Neutrophil (primary cell): ENCODE results near the gene GYG2.

Source experiments
- H3K27ac ChIP-seq: fragments of 200-600 bp; sonication (generic); 2 replicates; pipeline ENCODE4 v1.5.1; 2016; ENCODE audit warnings: mild to moderate bottlenecking, moderate library complexity
- H3K27me3 ChIP-seq: fragments of 200-600 bp; sonication (generic); 2 replicates; pipeline ENCODE4 v1.6.0; 2016; ENCODE audit warnings: mild to moderate bottlenecking
- H3K36me3 ChIP-seq: fragments of 200-600 bp; sonication (generic); 2 replicates; pipeline ENCODE4 v1.5.1; 2017
- H3K4me1 ChIP-seq, 2 experiments: fragments of 200-600 bp in 1 of 2; sonication (generic) in 1 of 2; 1 replicate in 1 of 2; 2 replicates in 1 of 2; pipeline versions ENCODE4 v1.5.1 to v1.6.1; 2013 to 2016; ENCODE audit warnings: low read depth in 1 of 2, low read length in 1 of 2, mild to moderate bottlenecking in 1 of 2, moderate library complexity in 1 of 2; ENCODE audit not compliant: control insufficient read depth in 1 of 2, insufficient read depth in 1 of 2
- H3K4me3 ChIP-seq, 2 experiments: fragments of 200-600 bp in 1 of 2; sonication (generic) in 1 of 2; 1 replicate in 1 of 2; 2 replicates in 1 of 2; pipeline ENCODE4 v1.5.1; 2013 to 2016; ENCODE audit warnings: low read depth in 1 of 2, low read length in 1 of 2, mild to moderate bottlenecking in 1 of 2, moderate library complexity in 1 of 2
- H3K9me3 ChIP-seq: fragments of 200-600 bp; sonication (generic); 2 replicates; pipeline ENCODE4 v1.5.1; 2016
- CTCF ChIP-seq: fragments of 200-600 bp; sonication (generic); IDR thresholded peaks from 2 replicates; pipeline ENCODE4 v1.5.1; 2016; ENCODE audit warnings: antibody characterized with exemption

The GYG2 gene

GRCh38 chrX:2828959-2829411, 255 bp downstream of the GYG2 start:
- TF ChIP-seq CTCF: no peak
- H3K4me1 ChIP-seq: no peaks in the 10 kb centered on the region
- peaks cover 56% of the 10 kb centered on the region for H3K27me3 ChIP-seq
- no peak overlapping the region for H3K27ac ChIP-seq
- H3K9me3 ChIP-seq: no peaks in the 10 kb centered on the region
- no peak overlapping the region for H3K4me3 ChIP-seq
- H3K36me3 ChIP-seq: no peaks in the 10 kb centered on the region

DNA sequence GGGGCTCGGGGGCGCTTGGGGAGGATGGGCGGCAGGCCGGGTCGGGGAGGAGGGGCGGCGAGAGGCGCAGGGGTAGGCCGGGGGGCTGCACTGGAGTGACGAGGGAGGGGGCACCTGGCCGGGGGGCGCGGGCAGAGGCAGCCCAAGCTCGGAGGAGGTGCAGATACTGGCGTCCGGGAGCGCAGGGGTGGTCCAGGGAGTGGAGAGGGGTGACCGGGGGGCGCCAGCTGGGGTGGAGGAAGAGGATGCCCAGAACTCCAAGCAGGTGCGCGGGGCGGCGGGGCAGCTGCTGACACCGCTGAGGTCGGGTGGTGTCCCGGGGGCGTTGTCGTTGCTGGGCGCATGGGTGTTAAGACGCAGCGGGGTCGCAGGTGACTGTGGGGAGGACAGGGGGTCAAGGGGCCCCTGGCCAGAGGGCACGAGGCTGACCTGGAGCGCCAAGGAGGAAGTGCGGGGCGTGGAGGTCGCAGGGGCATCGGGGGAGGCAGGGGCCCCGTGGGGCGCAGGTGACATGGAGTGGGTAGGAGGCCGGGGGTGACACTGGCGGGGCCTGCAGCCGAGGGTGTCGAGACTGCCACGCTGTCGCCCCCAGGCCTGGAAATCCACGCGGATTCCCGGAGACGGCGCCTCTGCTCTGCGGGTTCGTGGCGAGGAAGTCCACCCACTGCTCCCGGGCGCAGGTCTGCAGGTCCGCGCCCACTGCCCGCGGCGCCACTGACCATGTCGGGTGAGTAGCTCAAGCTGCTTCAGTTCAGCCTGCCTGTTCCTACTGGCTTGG, 928 bp downstream of the GYG2 start:
- H3K9me3 ChIP-seq: no peaks in the 10 kb centered on the region
- H3K27me3 ChIP-seq: peaks cover 56% of the 10 kb centered on the region
- no peak overlapping the region for H3K27ac ChIP-seq
- no peak for TF ChIP-seq CTCF
- no peaks in the 10 kb centered on the region for H3K4me1 ChIP-seq
- no peaks in the 10 kb centered on the region for H3K36me3 ChIP-seq
- H3K4me3 ChIP-seq: no peak overlapping the region

DNA sequence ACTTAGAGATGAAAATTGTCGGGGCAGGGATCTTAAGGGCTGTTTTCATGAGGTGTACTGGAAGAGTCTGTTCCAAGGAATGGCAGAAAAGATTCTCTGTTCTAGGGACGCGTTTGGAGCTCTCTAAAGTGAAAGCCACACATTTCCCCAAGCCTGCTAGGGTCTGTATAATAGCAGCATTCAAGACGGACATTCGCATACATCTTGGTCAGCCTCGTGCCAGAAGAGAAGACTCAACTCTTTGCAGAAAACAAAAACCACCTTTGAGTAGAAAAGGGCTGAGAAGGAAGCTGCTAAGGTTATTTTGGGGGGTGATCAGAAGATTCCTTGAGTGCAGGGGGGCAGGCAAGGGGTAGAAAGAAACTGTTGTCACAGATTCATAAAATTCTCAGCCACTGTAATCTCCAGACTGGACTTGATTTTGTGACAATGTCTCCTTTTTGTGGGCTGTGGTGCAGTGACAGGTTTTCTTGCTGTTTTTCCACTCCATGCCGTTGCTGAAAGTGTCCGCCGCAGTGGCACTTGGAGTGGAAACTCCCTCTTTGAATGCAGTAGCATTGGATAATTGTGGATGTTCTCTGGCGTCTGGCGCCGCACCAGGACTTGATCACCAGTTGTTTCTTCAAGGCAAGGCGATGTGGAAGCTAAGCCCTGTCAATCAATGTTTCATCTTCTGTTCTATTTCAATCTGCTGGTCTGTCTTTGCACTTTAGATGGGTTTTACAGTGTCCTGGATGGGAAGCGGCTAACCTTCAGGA, 2.9 kb downstream of the GYG2 start:
- Histone ChIP-seq H3K36me3 (no peaks in the 10 kb centered on the region), H3K27ac (no peak overlapping the region), H3K9me3 (no peaks in the 10 kb centered on the region), H3K4me1 (no peaks in the 10 kb centered on the region), H3K27me3 (peaks cover 50% of the 10 kb centered on the region), H3K4me3 (no peak overlapping the region)
- no peak for TF ChIP-seq CTCF

- TF ChIP-seq CTCF: no peak
- Histone ChIP-seq H3K4me3 (no peak overlapping the region), H3K4me1 (no peaks in the 10 kb centered on the region), H3K27ac (no peak overlapping the region), H3K27me3 (no peaks in the 10 kb centered on the region), H3K36me3 (no peaks in the 10 kb centered on the region), H3K9me3 (no peaks in the 10 kb centered on the region)
These were observed 9.2 kb downstream of the GYG2 start for GRCh38 chrX:2837961-2838360.

DNA sequence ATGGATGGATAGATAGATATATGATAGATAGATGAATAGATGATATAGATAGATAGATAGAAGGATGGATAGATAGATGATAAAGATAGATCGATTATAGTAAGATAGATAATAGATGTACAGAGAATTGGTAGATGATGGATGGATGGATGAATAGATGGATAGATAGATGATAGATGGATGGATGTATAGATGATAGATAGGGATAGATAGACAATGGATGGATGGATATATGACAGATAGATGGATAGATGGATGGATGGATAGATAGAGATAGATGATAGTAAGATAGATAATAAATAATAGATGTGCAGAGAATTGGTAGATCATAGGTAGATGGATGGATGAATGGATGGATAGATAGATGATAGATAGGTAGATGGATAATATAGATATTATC, 12.2 kb downstream of the GYG2 start:
- Histone ChIP-seq H3K4me3 (no peak overlapping the region), H3K9me3 (no peaks in the 10 kb centered on the region)
- TF ChIP-seq CTCF: no peak

More for the DNA sequence above, 12.2 kb downstream of the GYG2 start:
- H3K27ac ChIP-seq: no peak overlapping the region
- no peaks in the 10 kb centered on the region for H3K27me3 ChIP-seq
- no peaks in the 10 kb centered on the region for H3K36me3 ChIP-seq
- H3K4me1 ChIP-seq: no peaks in the 10 kb centered on the region
